H1 (cell line): ENCODE data around the gene CAVIN2. TPM values are rescaled to one million over a fixed set of nuclear protein-coding genes. Genes with fewer than 3 reads are reported as not detected.

Experiments
- CTCF ChIA-PET: fragments of 300-600 bp; sonication (Branson Sonifier 250); formaldehyde crosslinking; loops from one replicate; lab custom pipeline; 2021; ENCODE audit not compliant: partially characterized antibody; lab: Charles Lee
- POLR2A ChIA-PET: fragments of 300-600 bp; sonication (Branson Sonifier 250); formaldehyde crosslinking; loops from one replicate; lab custom pipeline; 2021; ENCODE audit warnings: inconsistent platforms; ENCODE audit not compliant: partially characterized antibody; lab: Charles Lee
- DNase-seq, 2 experiments: peaks; one replicate each; pipeline versions ENCODE4 v3.0.0 to v3.0.0-alpha.2; 2010 to 2022; ENCODE audit warnings: low spot score in 2 of 2, low read depth in 1 of 2, mixed read lengths in 1 of 2
- FAIRE-seq: peaks from 2 replicates; lab custom pipeline; 2011; peaks lifted over from hg19 to GRCh38; lab: Jason Lieb, UNC
- H2AFZ ChIP-seq: 2 replicates; pipeline ENCODE4 v1.8.1; 2012; ENCODE audit warnings: low read length, inconsistent platforms
- H2AK5ac ChIP-seq: 2 replicates; pipeline ENCODE4 v1.6.1; 2013; ENCODE audit warnings: low read depth, low read length
- H2BK120ac ChIP-seq: replicated peaks from 2 replicates; pipeline ENCODE3; 2013; ENCODE audit warnings: low read depth, low read length, inconsistent platforms
- H2BK12ac ChIP-seq: 2 replicates; pipeline ENCODE4 v1.6.1; 2013; ENCODE audit warnings: low read depth, low read length
- H2BK15ac ChIP-seq: 2 replicates; pipeline ENCODE4 v1.6.1; 2013; ENCODE audit warnings: low read length
- H2BK20ac ChIP-seq: 2 replicates; pipeline ENCODE4 v1.6.1; 2013; ENCODE audit warnings: low read length
- H2BK5ac ChIP-seq: 2 replicates; pipeline ENCODE4 v1.6.1; 2013; ENCODE audit warnings: low read depth, low read length
- H3K14ac ChIP-seq: 2 replicates; pipeline ENCODE4 v1.6.1; 2013; ENCODE audit warnings: inconsistent platforms; ENCODE audit not compliant: insufficient read length
- H3K18ac ChIP-seq: 2 replicates; pipeline ENCODE4 v1.6.1; 2013; ENCODE audit warnings: low read length; ENCODE audit errors: extremely low read depth
- H3K23ac ChIP-seq: 2 replicates; pipeline ENCODE4 v1.6.1; 2013; ENCODE audit warnings: inconsistent platforms; ENCODE audit not compliant: insufficient read length
- H3K23me2 ChIP-seq: 2 replicates; pipeline ENCODE4 v1.6.1; 2013; ENCODE audit warnings: low read depth, low read length
- H3K27ac ChIP-seq: 2 replicates; pipeline ENCODE4 v1.6.1; 2011; ENCODE audit warnings: low read depth, low read length, inconsistent platforms
- H3K27me3 ChIP-seq, 4 experiments: replicated peaks in 1 of 4; 1 replicate in 1 of 4; 2 replicates in 3 of 4; pipeline versions ENCODE4 v1.6.1 to v1.8.1; 2011 to 2013; ENCODE audit warnings: low read length in 3 of 4, mild to moderate bottlenecking in 3 of 4, inconsistent platforms in 2 of 4, mixed read lengths in 2 of 4, moderate library complexity in 1 of 4; ENCODE audit not compliant: control insufficient read depth in 3 of 4, insufficient read depth in 3 of 4; ENCODE audit errors: extremely low read depth in 1 of 4
- H3K36me3 ChIP-seq, 4 experiments: 2 replicates each; pipeline versions ENCODE4 v1.6.1 to v1.8.1; 2011 to 2013; ENCODE audit warnings: mild to moderate bottlenecking in 4 of 4, low read length in 3 of 4, moderate library complexity in 2 of 4, control low read depth in 1 of 4, inconsistent platforms in 1 of 4; ENCODE audit not compliant: insufficient read depth in 4 of 4, control insufficient read depth in 2 of 4
- H3K4ac ChIP-seq: replicated peaks from 2 replicates; pipeline ENCODE3; 2013; ENCODE audit warnings: low read length, low read depth, mixed read lengths, inconsistent platforms; ENCODE audit not compliant: insufficient read length
- H3K4me1 ChIP-seq, 4 experiments: replicated peaks in 1 of 4; 1 replicate in 1 of 4; 2 replicates in 3 of 4; pipeline versions ENCODE4 v1.6.1 to v1.8.1; 2011 to 2013; ENCODE audit warnings: low read length in 3 of 4, inconsistent platforms in 2 of 4, mixed read lengths in 1 of 4; ENCODE audit not compliant: insufficient read depth in 4 of 4, control insufficient read depth in 3 of 4
- H3K4me2 ChIP-seq, 2 experiments: 2 replicates each; pipeline versions ENCODE4 v1.6.1 to v1.8.1; 2011 to 2013; ENCODE audit warnings: low read depth in 2 of 2, low read length in 2 of 2, control low read depth in 1 of 2, inconsistent platforms in 1 of 2, mild to moderate bottlenecking in 1 of 2; ENCODE audit not compliant: insufficient read depth in 1 of 2
- H3K4me3 ChIP-seq, 4 experiments: fragments of 200-600, 300-600 bp in 1 of 4; sonication (generic), shearing (Covaris generic), sonication (Bioruptor Twin) in 1 of 4; 2 replicates each; pipeline versions ENCODE4 v1.5.1 to v1.8.1; 2011 to 2016; ENCODE audit warnings: low read length in 4 of 4, low read depth in 3 of 4, control low read depth in 2 of 4, inconsistent platforms in 2 of 4, mild to moderate bottlenecking in 2 of 4, mixed read lengths in 1 of 4, moderate library complexity in 1 of 4; ENCODE audit not compliant: insufficient read depth in 2 of 4; ENCODE audit errors: extremely low read depth in 1 of 4
- H3K56ac ChIP-seq: replicated peaks from 2 replicates; pipeline ENCODE3; 2013; ENCODE audit warnings: low read depth, mild to moderate bottlenecking, mixed read lengths, low read length, inconsistent platforms; ENCODE audit not compliant: insufficient read length
- H3K79me1 ChIP-seq: 2 replicates; pipeline ENCODE4 v1.6.1; 2013; ENCODE audit warnings: low read depth, low read length, control low read depth
- H3K79me2 ChIP-seq, 2 experiments: 2 replicates each; pipeline versions ENCODE4 v1.6.1 to v1.8.1; 2012 to 2013; ENCODE audit warnings: low read length in 2 of 2, mild to moderate bottlenecking in 2 of 2, inconsistent platforms in 1 of 2; ENCODE audit not compliant: insufficient read depth in 2 of 2, control insufficient read depth in 1 of 2
- H3K9ac ChIP-seq, 4 experiments: replicated peaks in 1 of 4; 1 replicate in 1 of 4; 2 replicates in 3 of 4; pipeline versions ENCODE4 v1.6.1 to v1.8.1; 2011 to 2013; ENCODE audit warnings: low read depth in 3 of 4, low read length in 3 of 4, control low read depth in 2 of 4, mild to moderate bottlenecking in 2 of 4, moderate library complexity in 2 of 4, inconsistent platforms in 1 of 4; ENCODE audit errors: extremely low read depth in 1 of 4
- H3K9me3 ChIP-seq, 2 experiments: 2 replicates each; pipeline versions ENCODE4 v1.6.1 to v1.8.1; 2012 to 2013; ENCODE audit warnings: mild to moderate bottlenecking in 2 of 2, moderate library complexity in 2 of 2, control low read depth in 1 of 2, inconsistent platforms in 1 of 2, low read depth in 1 of 2, low read length in 1 of 2, mixed read lengths in 1 of 2; ENCODE audit not compliant: insufficient read depth in 2 of 2
- H4K20me1 ChIP-seq, 2 experiments: replicated peaks in 1 of 2; 2 replicates each; pipeline versions ENCODE3 to v1.8.1; 2011 to 2013; ENCODE audit warnings: inconsistent platforms in 2 of 2, low read length in 2 of 2, mild to moderate bottlenecking in 1 of 2; ENCODE audit not compliant: insufficient read depth in 2 of 2, control insufficient read depth in 1 of 2
- H4K5ac ChIP-seq: 2 replicates; pipeline ENCODE4 v1.6.1; 2013; ENCODE audit warnings: low read length, low read depth, mixed read lengths, inconsistent platforms; ENCODE audit not compliant: insufficient read length
- H4K8ac ChIP-seq: 2 replicates; pipeline ENCODE4 v1.8.0; 2013; ENCODE audit warnings: mild to moderate bottlenecking, moderate library complexity, low read length, inconsistent platforms; ENCODE audit not compliant: insufficient read depth; ENCODE audit errors: extremely low read depth
- H4K91ac ChIP-seq: replicated peaks from 2 replicates; pipeline ENCODE3; 2013; ENCODE audit warnings: low read length, mixed read lengths, inconsistent platforms; ENCODE audit not compliant: insufficient read length
- BCL11A ChIP-seq, 2 experiments: IDR thresholded peaks; one replicate each; pipeline ENCODE4 v1.6.1; 2011; ENCODE audit warnings: low read depth in 2 of 2, low read length in 2 of 2, mild to moderate bottlenecking in 2 of 2
- BRCA1 ChIP-seq: IDR thresholded peaks from 2 replicates; pipeline ENCODE4 v1.6.1; 2012; ENCODE audit warnings: low read depth, low read length, improper control_type of control experiment
- CREB1 ChIP-seq: IDR thresholded peaks from 2 replicates; pipeline ENCODE4 v1.6.1; 2012; ENCODE audit warnings: inconsistent platforms
- E2F6 ChIP-seq: IDR thresholded peaks from 2 replicates; pipeline ENCODE4 v1.6.1; 2012; ENCODE audit warnings: inconsistent platforms
- HDAC6 ChIP-seq: IDR thresholded peaks from one replicate; pipeline ENCODE4 v1.7.1; 2012; ENCODE audit warnings: low read depth, mild to moderate bottlenecking, inconsistent platforms, low read length, moderate library complexity
- KDM1A ChIP-seq: fragments of 200-600, 300-600 bp; sonication (generic); IDR thresholded peaks from 2 replicates; pipeline ENCODE4 v1.7.1; 2016; ENCODE audit warnings: mild to moderate bottlenecking, low read length, borderline replicate concordance
- KDM4A ChIP-seq: IDR thresholded peaks from one replicate; pipeline ENCODE4 v1.7.1; 2012; ENCODE audit warnings: low read depth, mild to moderate bottlenecking, moderate library complexity, low read length, inconsistent platforms; ENCODE audit not compliant: severe bottlenecking
- MAFK ChIP-seq: IDR thresholded peaks from 2 replicates; pipeline ENCODE4 v1.6.1; 2012; ENCODE audit warnings: low read depth, mild to moderate bottlenecking, improper control_type of control experiment, low read length
- MAX ChIP-seq: IDR thresholded peaks from 2 replicates; pipeline ENCODE4 v1.6.1; 2012; ENCODE audit warnings: inconsistent platforms
- POU5F1 ChIP-seq: IDR thresholded peaks from 2 replicates; pipeline ENCODE4 v1.6.1; 2011; ENCODE audit warnings: low read depth, mild to moderate bottlenecking, low read length, moderate library complexity
- RFX5 ChIP-seq: IDR thresholded peaks from 2 replicates; pipeline ENCODE4 v1.6.1; 2011; ENCODE audit warnings: low read depth, low read length, improper control_type of control experiment, borderline replicate concordance
- SAP30 ChIP-seq: fragments of 300-600 bp; sonication (generic); IDR thresholded peaks from 2 replicates; pipeline ENCODE4 v1.7.1; 2012; ENCODE audit warnings: low read length, moderate library complexity, mild to moderate bottlenecking, inconsistent platforms; ENCODE audit not compliant: insufficient read depth, insufficient replicate concordance
- SRF ChIP-seq: IDR thresholded peaks from 2 replicates; pipeline ENCODE4 v1.6.1; 2011; ENCODE audit warnings: mild to moderate bottlenecking, low read depth, low read length, moderate library complexity
- SUZ12 ChIP-seq: fragments of 200-600 bp; sonication (generic); IDR thresholded peaks from 2 replicates; pipeline ENCODE4 v1.6.1; 2012; ENCODE audit warnings: mild to moderate bottlenecking, inconsistent platforms, low read length, moderate library complexity, mixed read lengths
- TAF1 ChIP-seq: IDR thresholded peaks from 2 replicates; pipeline ENCODE4 v1.6.1; 2011; ENCODE audit warnings: mild to moderate bottlenecking, low read depth, low read length
- WGBS, 2 experiments: shearing (Covaris generic) in 1 of 2; methylation state at CpG; one replicate each; pipeline versions ENCODE4 v1.1.6 to v1.1.7; 2013 to 2015; ENCODE audit warnings: low lambda C conversion rate in 2 of 2, mixed read lengths in 2 of 2, inconsistent platforms in 1 of 2, low coverage in 1 of 2, missing lambda C conversion rate in 1 of 2; ENCODE audit not compliant: insufficient replicate concordance in 2 of 2, insufficient coverage in 1 of 2, insufficient read length in 1 of 2; ENCODE audit errors: extremely low coverage in 1 of 2, missing lambda C conversion rate in 1 of 2; 5-methylcytosine and 5-hydroxymethylcytosine counted together
- polyA plus RNA-seq, 7 experiments: library from polyadenylated mRNA; depleted of rRNA in 3 of 7; stranded (reverse) in 5 of 7; unstranded in 2 of 7; fragments of >200 nt in 5 of 7; fragments of 200-250 nt in 2 of 7; gene quantifications; 1 replicate in 5 of 7; 2 replicates in 1 of 7; 4 replicates in 1 of 7; pipeline versions ENCODE4 v1.2.1 to v1.2.3, GENCODE V29; 2011 to 2013; ENCODE audit warnings: missing spikeins in 2 of 7, mixed read lengths in 2 of 7
- total RNA-seq: library from RNA; stranded (reverse); fragmentation: NEBNext Ultra II Directional; extraction: Animal tissue kit (Norgen Biotek cat#: 25700); gene quantifications from 2 replicates; pipeline ENCODE4 v1.2.1, GENCODE V29; 2021

The CAVIN2 gene
- total and polyA plus RNA-seq, 2 of the 8 experiments (the other 6 are each of a cell fraction or from before 2014, with no cell fraction given), result 0.03 TPM; not detected in 1

GRCh38 chr2:191892391-191892790 is 45.5 kb upstream of the CAVIN2 start:
- no peak overlapping the region for H4K8ac ChIP-seq
- H2AFZ ChIP-seq, result no peak overlapping the region
- no peaks in the 10 kb centered on the region for H3K79me2 ChIP-seq
- 94% methylated on average over 3 of the region's 3 CpGs; no CpG with 5 or more reads in 1 of the 2 experiments for WGBS, 2 experiments
- DNase-seq, result no peak
- H3K9me3 ChIP-seq, result no peaks in the 10 kb centered on the region; a peak in 1 of 4 replicates
- no peak overlapping the region for H2BK5ac ChIP-seq
- H4K20me1 ChIP-seq, result no peaks in the 10 kb centered on the region
- H2BK20ac ChIP-seq, result no peak overlapping the region
- H3K23ac ChIP-seq, result no peak overlapping the region
- no peak overlapping the region for H3K4ac ChIP-seq
- H3K27ac ChIP-seq, result no peak overlapping the region
- H2BK120ac ChIP-seq, result no peak overlapping the region
- FAIRE-seq, result no peak
- H3K4me3 ChIP-seq, result no peak overlapping the region
- no peak overlapping the region for H3K18ac ChIP-seq
- no peak overlapping the region for H2BK12ac ChIP-seq
- H3K23me2 ChIP-seq, result no peaks in the 10 kb centered on the region
- no peak overlapping the region for H4K5ac ChIP-seq
- ChIA-PET POLR2A (no interaction called here), CTCF (interaction anchor here (0.9 kb wide), 1 partner anchor 14 kb away, joined by 3 read pairs; no protein-coding TSS in a partner anchor)
- no peak overlapping the region for H3K56ac ChIP-seq
- H3K4me1 ChIP-seq, result no peaks in the 10 kb centered on the region
- H3K79me1 ChIP-seq, result no peaks in the 10 kb centered on the region
- no peaks in the 10 kb centered on the region for H3K27me3 ChIP-seq
- no peak overlapping the region for H2AK5ac ChIP-seq
- H2BK15ac ChIP-seq, result no peak overlapping the region
- no peak overlapping the region for H3K9ac ChIP-seq
- no peak overlapping the region for H3K4me2 ChIP-seq
- H3K14ac ChIP-seq, result no peak overlapping the region
- no peaks in the 10 kb centered on the region for H3K36me3 ChIP-seq
- no peak overlapping the region for H4K91ac ChIP-seq
- TF ChIP-seq BRCA1 (no peak), MAX (no peak), TAF1 (no peak), RFX5 (no peak), SUZ12 (no peak), SRF (no peak), BCL11A (IDR thresholded peaks at IDR 0.05; ENCODE audit: low read depth in 2 of 2, low read length in 2 of 2) (no peak), MAFK (no peak), KDM1A (no peak), SAP30 (no peak), CREB1 (no peak), POU5F1 (no peak), HDAC6 (no peak), KDM4A (no peak), E2F6 (no peak)
